Endothelial cell of umbilical vein (primary cell): ENCODE data around the gene BCAS3.

Experiments
- CTCF ChIP-seq, 2 donors: IDR thresholded peaks; 1 replicate in 1 of 2; 2 replicates in 1 of 2; pipeline ENCODE4 v1.5.1; 2011; ENCODE audit warnings: low read length in 2 of 2, mild to moderate bottlenecking in 2 of 2, moderate library complexity in 2 of 2, control low read depth in 1 of 2, inconsistent platforms in 1 of 2, low read depth in 1 of 2; ENCODE audit not compliant: insufficient read depth in 1 of 2; ENCODE audit errors: extremely low read depth in 1 of 2
- JUN ChIP-seq: IDR thresholded peaks from 2 replicates; pipeline ENCODE4 v1.6.1; 2011; ENCODE audit warnings: borderline replicate concordance, low read depth; ENCODE audit not compliant: insufficient read length, insufficient read depth
- POLR2A ChIP-seq: IDR thresholded peaks from 2 replicates; pipeline ENCODE4 v1.6.1; 2012; ENCODE audit warnings: low read depth, mild to moderate bottlenecking, control low read depth, low read length

DNA sequence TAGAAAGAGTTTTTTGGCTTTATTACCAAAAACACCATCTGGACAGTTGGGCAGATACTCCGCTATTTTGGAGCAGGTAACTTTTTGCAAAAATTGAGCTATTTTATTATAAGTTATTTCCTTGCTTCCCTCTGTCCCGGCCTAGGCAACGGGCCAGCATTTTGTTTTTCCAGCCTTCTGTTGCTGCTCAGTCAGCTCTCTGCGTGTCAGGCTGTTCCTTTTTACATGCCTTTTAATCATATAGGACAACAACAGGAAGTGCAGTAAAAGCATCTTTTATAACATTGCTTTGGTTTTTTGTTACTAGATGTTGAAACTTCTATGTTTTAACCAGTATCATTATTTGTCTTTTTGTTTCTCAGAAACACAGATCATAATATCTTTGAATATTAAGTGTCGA lies 47.3 kb upstream of the BCAS3 start:
- TF ChIP-seq CTCF (IDR thresholded peaks at IDR 0.05; ENCODE audit: extremely low read depth in 1 of 2, insufficient read depth in 1 of 2, low read depth in 1 of 2, low read length in 2 of 2) (no peak), JUN (no peak), POLR2A (no peak)
